ENCODE measurements around the gene SCLY.

The SCLY gene

DNA sequence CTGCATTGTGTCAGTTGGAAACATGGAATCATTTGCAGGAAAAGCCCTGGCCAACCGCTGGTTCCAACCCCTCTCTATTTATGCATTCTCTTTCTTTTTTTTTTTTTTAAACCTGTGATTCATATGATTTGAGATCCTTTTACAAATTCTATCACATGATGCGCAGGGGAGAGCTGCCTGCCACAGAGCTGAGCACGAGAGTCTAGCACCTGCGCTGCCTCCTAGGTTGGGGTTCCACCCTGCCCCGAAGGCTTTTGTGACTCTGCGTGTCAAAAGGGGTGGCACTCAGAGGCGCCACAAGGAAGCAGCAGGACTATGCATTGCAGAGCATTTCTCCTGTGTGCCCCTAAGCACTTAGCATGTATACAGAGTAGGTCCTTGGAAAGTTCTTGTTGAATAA is 22.0 kb downstream of the SCLY start (continued):
- TF ChIP-seq, protein P1, sequence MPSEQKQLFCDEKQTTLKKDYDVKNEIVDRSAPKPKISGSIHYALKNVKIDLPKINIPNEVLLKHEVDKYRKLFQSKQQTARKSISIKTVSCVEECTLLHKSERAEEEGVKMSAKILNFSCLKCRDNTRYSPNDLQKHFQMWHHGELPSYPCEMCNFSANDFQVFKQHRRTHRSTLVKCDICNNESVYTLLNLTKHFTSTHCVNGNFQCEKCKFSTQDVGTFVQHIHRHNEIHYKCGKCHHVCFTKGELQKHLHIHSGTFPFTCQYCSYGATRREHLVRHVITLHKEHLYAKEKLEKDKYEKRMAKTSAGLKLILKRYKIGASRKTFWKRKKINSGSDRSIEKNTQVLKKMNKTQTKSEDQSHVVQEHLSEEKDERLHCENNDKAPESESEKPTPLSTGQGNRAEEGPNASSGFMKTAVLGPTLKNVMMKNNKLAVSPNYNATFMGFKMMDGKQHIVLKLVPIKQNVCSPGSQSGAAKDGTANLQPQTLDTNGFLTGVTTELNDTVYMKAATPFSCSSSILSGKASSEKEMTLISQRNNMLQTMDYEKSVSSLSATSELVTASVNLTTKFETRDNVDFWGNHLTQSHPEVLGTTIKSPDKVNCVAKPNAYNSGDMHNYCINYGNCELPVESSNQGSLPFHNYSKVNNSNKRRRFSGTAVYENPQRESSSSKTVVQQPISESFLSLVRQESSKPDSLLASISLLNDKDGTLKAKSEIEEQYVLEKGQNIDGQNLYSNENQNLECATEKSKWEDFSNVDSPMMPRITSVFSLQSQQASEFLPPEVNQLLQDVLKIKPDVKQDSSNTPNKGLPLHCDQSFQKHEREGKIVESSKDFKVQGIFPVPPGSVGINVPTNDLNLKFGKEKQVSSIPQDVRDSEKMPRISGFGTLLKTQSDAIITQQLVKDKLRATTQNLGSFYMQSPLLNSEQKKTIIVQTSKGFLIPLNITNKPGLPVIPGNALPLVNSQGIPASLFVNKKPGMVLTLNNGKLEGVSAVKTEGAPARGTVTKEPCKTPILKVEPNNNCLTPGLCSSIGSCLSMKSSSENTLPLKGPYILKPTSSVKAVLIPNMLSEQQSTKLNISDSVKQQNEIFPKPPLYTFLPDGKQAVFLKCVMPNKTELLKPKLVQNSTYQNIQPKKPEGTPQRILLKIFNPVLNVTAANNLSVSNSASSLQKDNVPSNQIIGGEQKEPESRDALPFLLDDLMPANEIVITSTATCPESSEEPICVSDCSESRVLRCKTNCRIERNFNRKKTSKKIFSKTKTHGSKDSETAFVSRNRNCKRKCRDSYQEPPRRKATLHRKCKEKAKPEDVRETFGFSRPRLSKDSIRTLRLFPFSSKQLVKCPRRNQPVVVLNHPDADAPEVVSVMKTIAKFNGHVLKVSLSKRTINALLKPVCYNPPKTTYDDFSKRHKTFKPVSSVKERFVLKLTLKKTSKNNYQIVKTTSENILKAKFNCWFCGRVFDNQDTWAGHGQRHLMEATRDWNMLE (tag by site-specific recombination; conservative IDR thresholded peaks at IDR 0.05; ENCODE audit: low read depth), result no peak
- TF ChIP-seq, protein P2, sequence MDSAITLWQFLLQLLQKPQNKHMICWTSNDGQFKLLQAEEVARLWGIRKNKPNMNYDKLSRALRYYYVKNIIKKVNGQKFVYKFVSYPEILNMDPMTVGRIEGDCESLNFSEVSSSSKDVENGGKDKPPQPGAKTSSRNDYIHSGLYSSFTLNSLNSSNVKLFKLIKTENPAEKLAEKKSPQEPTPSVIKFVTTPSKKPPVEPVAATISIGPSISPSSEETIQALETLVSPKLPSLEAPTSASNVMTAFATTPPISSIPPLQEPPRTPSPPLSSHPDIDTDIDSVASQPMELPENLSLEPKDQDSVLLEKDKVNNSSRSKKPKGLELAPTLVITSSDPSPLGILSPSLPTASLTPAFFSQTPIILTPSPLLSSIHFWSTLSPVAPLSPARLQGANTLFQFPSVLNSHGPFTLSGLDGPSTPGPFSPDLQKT (IDR thresholded peaks at IDR 0.05; ENCODE audit: borderline replicate concordance, low read depth, low read length), result no peak
- TF ChIP-seq, protein P3, sequence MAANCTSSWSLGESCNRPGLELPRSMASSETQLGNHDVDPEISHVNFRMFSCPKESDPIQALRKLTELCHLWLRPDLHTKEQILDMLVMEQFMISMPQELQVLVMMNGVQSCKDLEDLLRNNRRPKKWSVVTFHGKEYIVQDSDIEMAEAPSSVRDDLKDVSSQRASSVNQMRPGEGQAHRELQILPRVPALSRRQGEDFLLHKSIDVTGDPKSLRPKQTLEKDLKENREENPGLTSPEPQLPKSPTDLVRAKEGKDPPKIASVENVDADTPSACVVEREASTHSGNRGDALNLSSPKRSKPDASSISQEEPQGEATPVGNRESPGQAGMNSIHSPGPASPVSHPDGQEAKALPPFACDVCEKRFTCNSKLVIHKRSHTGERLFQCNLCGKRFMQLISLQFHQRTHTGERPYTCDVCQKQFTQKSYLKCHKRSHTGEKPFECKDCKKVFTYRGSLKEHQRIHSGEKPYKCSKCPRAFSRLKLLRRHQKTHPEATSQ (tag by site-specific recombination; IDR thresholded peaks at IDR 0.05), result no peak
- TF ChIP-seq, protein P4, sequence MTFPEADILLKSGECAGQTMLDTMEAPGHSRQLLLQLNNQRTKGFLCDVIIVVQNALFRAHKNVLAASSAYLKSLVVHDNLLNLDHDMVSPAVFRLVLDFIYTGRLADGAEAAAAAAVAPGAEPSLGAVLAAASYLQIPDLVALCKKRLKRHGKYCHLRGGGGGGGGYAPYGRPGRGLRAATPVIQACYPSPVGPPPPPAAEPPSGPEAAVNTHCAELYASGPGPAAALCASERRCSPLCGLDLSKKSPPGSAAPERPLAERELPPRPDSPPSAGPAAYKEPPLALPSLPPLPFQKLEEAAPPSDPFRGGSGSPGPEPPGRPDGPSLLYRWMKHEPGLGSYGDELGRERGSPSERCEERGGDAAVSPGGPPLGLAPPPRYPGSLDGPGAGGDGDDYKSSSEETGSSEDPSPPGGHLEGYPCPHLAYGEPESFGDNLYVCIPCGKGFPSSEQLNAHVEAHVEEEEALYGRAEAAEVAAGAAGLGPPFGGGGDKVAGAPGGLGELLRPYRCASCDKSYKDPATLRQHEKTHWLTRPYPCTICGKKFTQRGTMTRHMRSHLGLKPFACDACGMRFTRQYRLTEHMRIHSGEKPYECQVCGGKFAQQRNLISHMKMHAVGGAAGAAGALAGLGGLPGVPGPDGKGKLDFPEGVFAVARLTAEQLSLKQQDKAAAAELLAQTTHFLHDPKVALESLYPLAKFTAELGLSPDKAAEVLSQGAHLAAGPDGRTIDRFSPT (tag by site-specific recombination; IDR thresholded peaks at IDR 0.05), result no peak
- TF ChIP-seq ZNF600 (tag by site-specific recombination; IDR thresholded peaks at IDR 0.05) (no peak), ZNF596 (tag by site-specific recombination; IDR thresholded peaks at IDR 0.05) (no peak), ZNF571 (tag by site-specific recombination; IDR thresholded peaks at IDR 0.05) (no peak), ZNF768 (tag by site-specific recombination; IDR thresholded peaks at IDR 0.05) (no peak), ZNF302 (tag by site-specific recombination; IDR thresholded peaks at IDR 0.05; ENCODE audit: low read depth) (no peak), GLI4 (tag by site-specific recombination; IDR thresholded peaks at IDR 0.05) (no peak), ZNF140 (tag by site-specific recombination; IDR thresholded peaks at IDR 0.05) (no peak)
- TF ChIP-seq, protein P5, sequence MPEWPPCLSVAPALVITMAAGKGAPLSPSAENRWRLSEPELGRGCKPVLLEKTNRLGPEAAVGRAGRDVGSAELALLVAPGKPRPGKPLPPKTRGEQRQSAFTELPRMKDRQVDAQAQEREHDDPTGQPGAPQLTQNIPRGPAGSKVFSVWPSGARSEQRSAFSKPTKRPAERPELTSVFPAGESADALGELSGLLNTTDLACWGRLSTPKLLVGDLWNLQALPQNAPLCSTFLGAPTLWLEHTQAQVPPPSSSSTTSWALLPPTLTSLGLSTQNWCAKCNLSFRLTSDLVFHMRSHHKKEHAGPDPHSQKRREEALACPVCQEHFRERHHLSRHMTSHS (tag by site-specific recombination; IDR thresholded peaks at IDR 0.05), result no peak
- TF ChIP-seq, protein P6, sequence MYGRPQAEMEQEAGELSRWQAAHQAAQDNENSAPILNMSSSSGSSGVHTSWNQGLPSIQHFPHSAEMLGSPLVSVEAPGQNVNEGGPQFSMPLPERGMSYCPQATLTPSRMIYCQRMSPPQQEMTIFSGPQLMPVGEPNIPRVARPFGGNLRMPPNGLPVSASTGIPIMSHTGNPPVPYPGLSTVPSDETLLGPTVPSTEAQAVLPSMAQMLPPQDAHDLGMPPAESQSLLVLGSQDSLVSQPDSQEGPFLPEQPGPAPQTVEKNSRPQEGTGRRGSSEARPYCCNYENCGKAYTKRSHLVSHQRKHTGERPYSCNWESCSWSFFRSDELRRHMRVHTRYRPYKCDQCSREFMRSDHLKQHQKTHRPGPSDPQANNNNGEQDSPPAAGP (tag by site-specific recombination; IDR thresholded peaks at IDR 0.05), result no peak
- TF ChIP-seq, protein P7, sequence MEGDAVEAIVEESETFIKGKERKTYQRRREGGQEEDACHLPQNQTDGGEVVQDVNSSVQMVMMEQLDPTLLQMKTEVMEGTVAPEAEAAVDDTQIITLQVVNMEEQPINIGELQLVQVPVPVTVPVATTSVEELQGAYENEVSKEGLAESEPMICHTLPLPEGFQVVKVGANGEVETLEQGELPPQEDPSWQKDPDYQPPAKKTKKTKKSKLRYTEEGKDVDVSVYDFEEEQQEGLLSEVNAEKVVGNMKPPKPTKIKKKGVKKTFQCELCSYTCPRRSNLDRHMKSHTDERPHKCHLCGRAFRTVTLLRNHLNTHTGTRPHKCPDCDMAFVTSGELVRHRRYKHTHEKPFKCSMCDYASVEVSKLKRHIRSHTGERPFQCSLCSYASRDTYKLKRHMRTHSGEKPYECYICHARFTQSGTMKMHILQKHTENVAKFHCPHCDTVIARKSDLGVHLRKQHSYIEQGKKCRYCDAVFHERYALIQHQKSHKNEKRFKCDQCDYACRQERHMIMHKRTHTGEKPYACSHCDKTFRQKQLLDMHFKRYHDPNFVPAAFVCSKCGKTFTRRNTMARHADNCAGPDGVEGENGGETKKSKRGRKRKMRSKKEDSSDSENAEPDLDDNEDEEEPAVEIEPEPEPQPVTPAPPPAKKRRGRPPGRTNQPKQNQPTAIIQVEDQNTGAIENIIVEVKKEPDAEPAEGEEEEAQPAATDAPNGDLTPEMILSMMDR (tag by site-specific recombination; IDR thresholded peaks at IDR 0.05), result no peak
